Epithelial cell of esophagus (primary cell): ENCODE measurements around the gene CRCP.
"Not testable (repeated sequence)": the region's sequence is repeated elsewhere in the genome, so short reads cannot be mapped to it uniquely, and the experiment has no call there.

Experiments
- DNase-seq: peaks from one replicate; pipeline ENCODE4 v3.0.0; 2010; ENCODE audit warnings: low read depth
- H3K4me3 ChIP-seq: 2 replicates; pipeline ENCODE4 v1.5.1; 2011; ENCODE audit warnings: mild to moderate bottlenecking, low read length, control low read depth
- TF ChIP-seq, protein P1 (sequence below): IDR thresholded peaks from 2 replicates; pipeline ENCODE4 v1.5.1; 2011; ENCODE audit warnings: low read depth, mild to moderate bottlenecking, low read length, control low read depth, inconsistent platforms; ENCODE audit not compliant: insufficient read depth; ENCODE audit errors: missing control alignments

Gene CRCP

GRCh38 chr7:66163186-66163610 is 48.6 kb downstream of the CRCP start:
- no peak for DNase-seq
- TF ChIP-seq, protein P1, sequence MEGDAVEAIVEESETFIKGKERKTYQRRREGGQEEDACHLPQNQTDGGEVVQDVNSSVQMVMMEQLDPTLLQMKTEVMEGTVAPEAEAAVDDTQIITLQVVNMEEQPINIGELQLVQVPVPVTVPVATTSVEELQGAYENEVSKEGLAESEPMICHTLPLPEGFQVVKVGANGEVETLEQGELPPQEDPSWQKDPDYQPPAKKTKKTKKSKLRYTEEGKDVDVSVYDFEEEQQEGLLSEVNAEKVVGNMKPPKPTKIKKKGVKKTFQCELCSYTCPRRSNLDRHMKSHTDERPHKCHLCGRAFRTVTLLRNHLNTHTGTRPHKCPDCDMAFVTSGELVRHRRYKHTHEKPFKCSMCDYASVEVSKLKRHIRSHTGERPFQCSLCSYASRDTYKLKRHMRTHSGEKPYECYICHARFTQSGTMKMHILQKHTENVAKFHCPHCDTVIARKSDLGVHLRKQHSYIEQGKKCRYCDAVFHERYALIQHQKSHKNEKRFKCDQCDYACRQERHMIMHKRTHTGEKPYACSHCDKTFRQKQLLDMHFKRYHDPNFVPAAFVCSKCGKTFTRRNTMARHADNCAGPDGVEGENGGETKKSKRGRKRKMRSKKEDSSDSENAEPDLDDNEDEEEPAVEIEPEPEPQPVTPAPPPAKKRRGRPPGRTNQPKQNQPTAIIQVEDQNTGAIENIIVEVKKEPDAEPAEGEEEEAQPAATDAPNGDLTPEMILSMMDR: no peak
- H3K4me3 ChIP-seq: no peak overlapping the region

DNA sequence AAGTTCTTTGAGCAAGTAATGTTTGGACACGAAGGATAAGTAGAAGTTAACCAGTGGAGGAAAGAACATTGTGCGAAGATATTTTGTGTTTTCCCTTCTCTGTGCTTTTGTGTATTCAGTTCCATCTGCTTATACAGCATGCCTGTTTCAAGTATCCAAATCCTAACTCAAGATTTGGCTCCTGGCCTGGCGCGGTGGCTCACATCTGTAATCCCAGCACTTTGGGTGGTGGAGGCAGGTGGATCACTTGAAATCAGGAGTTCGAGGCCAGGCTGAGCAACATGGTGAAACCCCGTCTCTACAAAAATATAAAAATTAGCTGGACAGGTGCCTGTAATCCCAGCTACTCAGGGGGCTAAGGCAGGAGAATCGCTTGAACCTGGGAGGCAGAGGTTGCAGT is 49.7 kb downstream of the CRCP start:
- no peak overlapping the region for H3K4me3 ChIP-seq
- DNase-seq: no peak
- TF ChIP-seq, protein P1: no peak

DNA sequence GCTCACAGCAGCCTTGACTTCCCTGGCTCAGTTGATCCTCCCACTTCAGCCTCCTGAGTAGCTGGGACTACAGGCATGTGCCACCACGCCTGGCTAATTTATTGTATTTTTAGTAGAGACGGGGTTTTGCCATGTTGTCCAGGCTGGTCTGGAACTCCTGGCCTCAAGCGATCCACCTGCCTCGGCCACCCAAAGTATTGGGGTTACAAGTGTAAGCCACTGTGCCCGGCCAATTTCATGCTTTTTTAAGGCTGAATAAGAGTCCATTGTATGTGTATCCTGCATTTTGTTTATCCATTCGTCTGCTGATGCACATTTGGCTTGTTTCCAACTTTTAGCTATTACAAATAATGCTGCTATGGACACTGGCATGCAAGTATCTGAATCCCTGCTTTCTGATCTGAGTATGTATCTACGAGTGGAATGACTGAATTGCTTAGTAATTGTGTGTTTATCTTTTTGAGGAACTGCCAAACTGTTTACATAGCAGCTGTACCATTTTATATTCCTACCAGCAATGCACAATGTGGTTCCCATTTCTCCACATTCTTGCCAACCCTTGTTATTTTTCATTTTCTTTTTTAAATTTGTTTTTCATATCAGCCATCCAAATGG is 53.2 kb downstream of the CRCP start:
- no peak overlapping the region for H3K4me3 ChIP-seq
- peak; percentile 81 for DNase-seq
- TF ChIP-seq, protein P1: no peak

GRCh38 chr7:66169616-66170015 is 55.0 kb downstream of the CRCP start:
- no peak overlapping the region for H3K4me3 ChIP-seq
- TF ChIP-seq, protein P1: no peak
- peak; percentile 87 for DNase-seq

GRCh38 chr7:66170309-66171231 is 55.9 kb downstream of the CRCP start:
- DNase-seq: no peak
- H3K4me3 ChIP-seq: no peak overlapping the region
- TF ChIP-seq, protein P1: no peak

DNA sequence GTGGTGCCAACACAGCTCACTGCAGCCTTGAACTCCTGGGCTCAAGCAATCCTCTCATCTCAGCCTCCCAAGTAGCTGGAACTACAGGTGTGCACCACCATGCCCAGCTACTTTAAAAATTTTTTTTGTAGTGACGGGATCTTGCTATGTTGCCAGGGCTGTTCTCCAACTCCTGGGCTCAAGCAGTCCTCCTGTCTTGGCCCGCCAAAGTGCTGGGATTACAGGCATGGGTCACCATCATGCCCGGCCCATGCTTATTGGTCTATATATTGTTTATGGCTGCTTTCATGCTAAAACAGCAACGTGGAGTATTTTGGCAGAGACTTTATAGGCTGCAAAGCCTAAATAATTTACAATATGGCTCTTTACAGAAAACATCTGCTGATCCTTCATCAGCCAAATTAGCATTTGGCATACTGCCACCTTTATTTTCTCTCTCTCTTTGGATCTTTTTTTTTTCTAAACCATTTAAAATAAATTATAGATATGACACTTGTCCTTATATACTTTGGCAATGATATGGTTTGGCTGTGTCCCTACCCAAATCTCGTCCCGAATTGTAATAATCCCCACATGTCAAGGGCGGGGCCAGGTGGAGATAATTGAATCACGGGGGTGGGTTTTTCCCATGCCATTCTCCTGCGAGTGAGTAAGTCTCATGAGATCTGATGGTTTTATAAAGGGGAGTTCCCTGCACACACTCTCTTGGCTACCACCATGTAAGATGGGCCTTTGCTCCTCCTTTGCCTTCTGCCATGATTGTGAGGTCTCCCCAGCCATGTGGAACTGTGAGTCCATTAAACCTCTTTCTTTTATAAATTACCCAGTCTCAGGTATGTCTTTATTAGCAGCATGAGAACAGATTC is 58.1 kb downstream of the CRCP start:
- not testable (repeated sequence) for H3K4me3 ChIP-seq, DNase-seq

DNA sequence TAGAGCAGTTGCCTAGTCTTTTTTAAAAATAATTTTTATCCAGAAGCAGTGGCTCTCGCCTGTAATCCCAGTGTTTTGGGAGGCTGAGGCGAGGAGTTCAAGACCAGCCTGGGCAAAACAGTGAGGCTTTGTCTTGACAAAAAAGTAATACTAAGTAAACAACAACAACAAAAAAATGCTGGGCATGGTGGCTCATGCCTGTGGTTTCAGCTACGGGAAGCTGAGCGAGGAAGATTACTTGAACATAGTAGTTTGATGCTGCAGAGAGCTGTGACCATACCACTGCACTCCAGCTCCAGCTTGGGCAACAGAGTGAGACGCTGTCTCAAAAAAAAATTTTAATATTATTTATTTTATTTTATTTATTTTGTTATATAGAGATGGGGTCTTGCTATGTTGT is 59.2 kb downstream of the CRCP start:
- TF ChIP-seq, protein P1: no peak
- no peak for DNase-seq
- no peak overlapping the region for H3K4me3 ChIP-seq

GRCh38 chr7:66175006-66175405 is 60.4 kb downstream of the CRCP start:
- DNase-seq, H3K4me3 ChIP-seq: not testable (repeated sequence)
